Measurements from ENCODE around the gene HSPA4. TPM values are rescaled to one million over a fixed set of nuclear protein-coding genes. Genes with fewer than 3 reads are reported as not detected.

HSPA4 gene
- total and polyA plus RNA-seq, 2 of the 4 experiments (the other 2 are of a cell fraction) = 34.9 to 120 TPM

GRCh38 chr5:133048993-133049725, 2.7 kb upstream of the HSPA4 start:
- Histone ChIP-seq H2AFZ (replicated peaks; ENCODE audit: low read length, poor library complexity) (no peak overlapping the region), H3K14ac (replicated peaks; ENCODE audit: low read depth, low read length) (peak overlapping the region; percentile 62; the same call in 1 of the 2 replicates), H3K9me1 (ENCODE audit: insufficient read depth, low read length) (peaks cover 11% of the 10 kb centered on the region), H3K36me3 (ENCODE audit: control insufficient read depth, insufficient read depth, low read length) (no peaks in the 10 kb centered on the region), H2BK120ac (ENCODE audit: low read depth, low read length) (0 out of 2 replicates have a peak overlapping the region, but pooled peaks have one; percentile 17), H2BK15ac (ENCODE audit: low read depth, low read length) (peak overlapping the region; percentile 66; the same call in 1 of the 3 replicates), H4K20me1 (ENCODE audit: insufficient read depth, low read length) (peaks cover 23% of the 10 kb centered on the region), H2BK20ac (ENCODE audit: low read depth, low read length) (no peak overlapping the region; the same call in 1 of the 2 replicates), H3K27ac (ENCODE audit: insufficient read depth, low read length) (peak overlapping the region; percentile 1; the same call in 1 of the 2 replicates), H3K23ac (ENCODE audit: low read depth, low read length) (peak overlapping the region; percentile 75; the same call in 1 of the 2 replicates), H4K8ac (ENCODE audit: low read depth in 2 of 2, low read length in 2 of 2) (peak overlapping the region in 1 of 2 experiments; percentile 40; a peak in 2 of 4 replicates), H3K79me1 (ENCODE audit: low read depth in 1 of 2, low read length in 2 of 2) (peaks cover 15 to 29% of the 10 kb centered on the region in 2 experiments), H2AK9ac (replicated peaks; ENCODE audit: low read depth, low read length, poor library complexity) (no peak overlapping the region), H3K9me3 (ENCODE audit: control insufficient read depth, insufficient read depth, low read length) (no peaks in the 10 kb centered on the region), H2BK5ac (ENCODE audit: low read depth, low read length, poor library complexity, severe bottlenecking) (peak overlapping the region; percentile 61), H3K56ac (ENCODE audit: extremely low read depth, insufficient read depth, low read length) (no peak overlapping the region), H3K4ac (ENCODE audit: low read depth, low read length) (peak overlapping the region; percentile 33; the same call in 1 of the 2 replicates), H3K27me3 (ENCODE audit: control insufficient read depth, insufficient read depth, low read length) (no peaks in the 10 kb centered on the region), H3K4me3 (ENCODE audit: insufficient read depth, low read depth, low read length) (no peak overlapping the region), H4K91ac (ENCODE audit: insufficient read depth, low read depth, low read length) (no peak overlapping the region), H3K9ac (ENCODE audit: low read depth, low read length) (no peak overlapping the region), H3K4me1 (ENCODE audit: control insufficient read depth, insufficient read depth, low read length) (peaks cover 5% of the 10 kb centered on the region), H4K5ac (ENCODE audit: low read depth, low read length) (peak overlapping the region; percentile 21; the same call in 1 of the 2 replicates), H3K18ac (ENCODE audit: low read depth, low read length) (peak overlapping the region; percentile 32; the same call in 1 of the 2 replicates), H3K4me2 (ENCODE audit: low read depth, low read length) (peak overlapping the region; percentile 77; the same call in 1 of the 2 replicates), H2AK5ac (ENCODE audit: low read depth, low read length) (peak overlapping the region; percentile 78; the same call in 1 of the 2 replicates)
- POLR2A ChIA-PET (ENCODE audit: unreplicated experiment) = no interaction called here
- ATAC-seq (ENCODE audit: low read depth) (no peak), DNase-seq (peak; percentile 33)
- no TSS peak for BruUV-seq (replicated peaks)
- in situ Hi-C loops (cut with MboI; ENCODE audit: low sequenced_read_pairs) (no loop called here), dilution Hi-C loops (cut with HindIII; ENCODE audit: low sequenced_read_pairs, unreplicated experiment) (no loop called here), intact Hi-C loops (cut with micrococcal nuclease) (no loop called here)
- CTCF ChIA-PET = no interaction called here
- WGBS, 2 experiments (ENCODE audit: extremely low coverage in 2 of 2, insufficient read length in 1 of 2) = no CpG with 5 or more reads among the region's 6 CpGs
- TF ChIP-seq RFX5 (IDR thresholded peaks at IDR 0.05; ENCODE audit: low read depth, low read length) (no peak), MAZ (IDR thresholded peaks at IDR 0.05; ENCODE audit: borderline replicate concordance, low read depth, low read length) (no peak), USF2 (IDR thresholded peaks at IDR 0.05; ENCODE audit: low read depth, low read length) (no peak), FOS (IDR thresholded peaks at IDR 0.05; ENCODE audit: low read depth, low read length) (no peak), RCOR1 (IDR thresholded peaks at IDR 0.05; ENCODE audit: insufficient replicate concordance, low read length) (no peak), CHD1 (IDR thresholded peaks at IDR 0.05; ENCODE audit: low read depth, low read length) (no peak), NFE2L2 (IDR thresholded peaks at IDR 0.05; ENCODE audit: low read depth, low read length) (no peak), BHLHE40 (IDR thresholded peaks at IDR 0.05; ENCODE audit: low read depth, low read length) (no peak), ELK1 (IDR thresholded peaks at IDR 0.05; ENCODE audit: borderline replicate concordance, low read depth, low read length) (no peak), SMC3 (IDR thresholded peaks at IDR 0.05; ENCODE audit: low read depth, low read length) (no peak)
